ENCODE data around the gene IPO5.

DNA sequence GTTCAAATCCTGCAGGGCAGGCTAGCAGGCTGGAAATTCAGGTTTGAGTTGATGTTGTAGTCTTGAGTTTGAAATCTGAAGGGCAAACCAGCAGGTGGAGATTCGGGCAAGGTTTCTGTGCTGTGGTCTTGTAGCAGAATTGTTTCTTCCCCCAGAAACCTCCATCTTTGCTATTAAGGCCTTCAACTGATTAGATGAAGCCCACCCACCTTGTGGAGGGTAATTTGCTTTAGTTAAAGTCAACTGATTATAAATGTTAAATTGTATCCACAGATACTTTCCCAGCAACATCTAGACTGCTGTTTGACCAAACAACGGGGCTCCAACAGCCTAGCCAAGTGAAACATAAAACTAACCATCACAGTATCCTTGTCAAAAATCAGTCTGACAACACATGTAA, 9.4 kb downstream of the IPO5 start:
- TF ChIP-seq, protein P1, sequence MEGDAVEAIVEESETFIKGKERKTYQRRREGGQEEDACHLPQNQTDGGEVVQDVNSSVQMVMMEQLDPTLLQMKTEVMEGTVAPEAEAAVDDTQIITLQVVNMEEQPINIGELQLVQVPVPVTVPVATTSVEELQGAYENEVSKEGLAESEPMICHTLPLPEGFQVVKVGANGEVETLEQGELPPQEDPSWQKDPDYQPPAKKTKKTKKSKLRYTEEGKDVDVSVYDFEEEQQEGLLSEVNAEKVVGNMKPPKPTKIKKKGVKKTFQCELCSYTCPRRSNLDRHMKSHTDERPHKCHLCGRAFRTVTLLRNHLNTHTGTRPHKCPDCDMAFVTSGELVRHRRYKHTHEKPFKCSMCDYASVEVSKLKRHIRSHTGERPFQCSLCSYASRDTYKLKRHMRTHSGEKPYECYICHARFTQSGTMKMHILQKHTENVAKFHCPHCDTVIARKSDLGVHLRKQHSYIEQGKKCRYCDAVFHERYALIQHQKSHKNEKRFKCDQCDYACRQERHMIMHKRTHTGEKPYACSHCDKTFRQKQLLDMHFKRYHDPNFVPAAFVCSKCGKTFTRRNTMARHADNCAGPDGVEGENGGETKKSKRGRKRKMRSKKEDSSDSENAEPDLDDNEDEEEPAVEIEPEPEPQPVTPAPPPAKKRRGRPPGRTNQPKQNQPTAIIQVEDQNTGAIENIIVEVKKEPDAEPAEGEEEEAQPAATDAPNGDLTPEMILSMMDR (IDR thresholded peaks at IDR 0.05; ENCODE audit: insufficient read depth, low read depth, low read length), result no peak
- no peak for TF ChIP-seq EZH2 (IDR thresholded peaks at IDR 0.05; ENCODE audit: insufficient read depth, low read length)

Measured in astrocyte (in vitro differentiated cells and primary cell).